CD14-positive monocyte (primary cell): Measurements from ENCODE around the gene YIPF3. TPM values are rescaled to one million over a fixed set of nuclear protein-coding genes. Genes with fewer than 3 reads are reported as not detected.

ENCODE experiments used
- DNase-seq, 3 donors: peaks; one replicate each; pipeline ENCODE4 v3.0.0-alpha.2; 2011 to 2022
- H2AFZ ChIP-seq: 2 replicates; pipeline ENCODE4 v1.6.0; 2012; ENCODE audit warnings: mild to moderate bottlenecking, low read depth, low read length, inconsistent platforms; ENCODE audit not compliant: insufficient read depth, poor library complexity, severe bottlenecking
- H3K27ac ChIP-seq, 2 donors: 1 replicate in 1 of 2; 2 replicates in 1 of 2; pipeline ENCODE4 v1.5.1; 2012 to 2013; ENCODE audit warnings: low read length in 2 of 2, control low read depth in 1 of 2, inconsistent platforms in 1 of 2, low read depth in 1 of 2, mild to moderate bottlenecking in 1 of 2
- H3K27me3 ChIP-seq, 2 donors: one replicate each; pipeline versions ENCODE4 v1.6.0 to v1.6.1; 2011 to 2013; ENCODE audit warnings: low read length in 2 of 2; ENCODE audit not compliant: control insufficient read depth in 2 of 2, insufficient read depth in 2 of 2
- H3K36me3 ChIP-seq, 2 donors: replicated peaks in 1 of 2; 1 replicate in 1 of 2; 2 replicates in 1 of 2; pipeline versions ENCODE4 v1.5.1 to v1.6.1; 2012 to 2013; ENCODE audit warnings: low read length in 2 of 2, control low read depth in 1 of 2, inconsistent platforms in 1 of 2, mild to moderate bottlenecking in 1 of 2; ENCODE audit not compliant: insufficient read depth in 2 of 2, control insufficient read depth in 1 of 2
- H3K4me1 ChIP-seq, 2 donors: 1 replicate in 1 of 2; 2 replicates in 1 of 2; pipeline versions ENCODE4 v1.5.1 to v1.6.1; 2012 to 2013; ENCODE audit warnings: low read length in 2 of 2, control low read depth in 1 of 2, inconsistent platforms in 1 of 2, mild to moderate bottlenecking in 1 of 2, moderate library complexity in 1 of 2; ENCODE audit not compliant: insufficient read depth in 2 of 2, control insufficient read depth in 1 of 2
- H3K4me2 ChIP-seq: replicated peaks from 2 replicates; pipeline ENCODE3; 2012; ENCODE audit warnings: low read length, moderate library complexity, mild to moderate bottlenecking; ENCODE audit not compliant: poor library complexity, severe bottlenecking; ENCODE audit errors: extremely low read depth
- H3K4me3 ChIP-seq, 3 experiments: fragments of 200-600 bp in 1 of 3; sonication (generic) in 1 of 3; replicated peaks in 1 of 3; 1 replicate in 2 of 3; 2 replicates in 1 of 3; pipeline ENCODE4 v1.5.1; 2011 to 2013; ENCODE audit warnings: low read length in 3 of 3, mild to moderate bottlenecking in 3 of 3, control low read depth in 2 of 3, low read depth in 2 of 3, inconsistent platforms in 1 of 3, moderate library complexity in 1 of 3
- H3K79me2 ChIP-seq: 2 replicates; pipeline ENCODE4 v1.6.0; 2012; ENCODE audit warnings: mild to moderate bottlenecking, control low read depth, inconsistent platforms, low read length, moderate library complexity; ENCODE audit not compliant: insufficient read depth
- H3K9ac ChIP-seq: 2 replicates; pipeline ENCODE4 v1.6.0; 2017; ENCODE audit warnings: low read length, mild to moderate bottlenecking; ENCODE audit not compliant: insufficient read depth, poor library complexity, severe bottlenecking
- H3K9me3 ChIP-seq, 2 donors: replicated peaks in 1 of 2; 1 replicate in 1 of 2; 2 replicates in 1 of 2; pipeline versions ENCODE4 v1.5.1 to v1.6.1; 2012 to 2013; ENCODE audit warnings: low read length in 2 of 2, control low read depth in 1 of 2; ENCODE audit not compliant: control insufficient read depth in 1 of 2, insufficient read depth in 1 of 2
- H4K20me1 ChIP-seq: 2 replicates; pipeline ENCODE4 v1.6.0; 2012; ENCODE audit warnings: mild to moderate bottlenecking, low read length, control low read depth, moderate library complexity; ENCODE audit not compliant: insufficient read depth
- H3K27ac Mint-ChIP-seq, 7 donors: one replicate each; pipeline ENCODE4 v1.8.0; 2020; ENCODE audit warnings: mild to moderate bottlenecking in 7 of 7, mixed read lengths in 7 of 7, moderate library complexity in 6 of 7, inconsistent platforms in 2 of 7
- H3K27me3 Mint-ChIP-seq, 3 donors: one replicate each; pipeline ENCODE4 v1.8.0; 2021 to 2022; ENCODE audit warnings: low read depth in 3 of 3, mild to moderate bottlenecking in 3 of 3, mixed read lengths in 3 of 3, moderate library complexity in 3 of 3, inconsistent platforms in 1 of 3
- H3K36me3 Mint-ChIP-seq, 2 donors: one replicate each; pipeline ENCODE4 v1.8.0; 2020; ENCODE audit warnings: mixed read lengths in 2 of 2, inconsistent platforms in 1 of 2, mild to moderate bottlenecking in 1 of 2
- H3K4me1 Mint-ChIP-seq: one replicate; pipeline ENCODE4 v1.8.0; 2020; ENCODE audit warnings: mild to moderate bottlenecking, mixed read lengths
- H3K4me3 Mint-ChIP-seq, 2 donors: one replicate each; pipeline ENCODE4 v1.8.0; 2020; ENCODE audit warnings: mild to moderate bottlenecking in 2 of 2, mixed read lengths in 2 of 2, moderate library complexity in 1 of 2
- H3K9me3 Mint-ChIP-seq, 7 donors: one replicate each; pipeline ENCODE4 v1.8.0; 2020 to 2022; ENCODE audit warnings: mixed read lengths in 7 of 7, mild to moderate bottlenecking in 6 of 7, moderate library complexity in 6 of 7, inconsistent platforms in 2 of 7
- CTCF ChIP-seq: fragments of 200-600 bp; IDR thresholded peaks from one replicate; pipeline ENCODE4 v1.8.0; 2022; ENCODE audit warnings: antibody characterized with exemption, mild to moderate bottlenecking
- WGBS: methylation state at CpG from one replicate; pipeline ENCODE4 v1.1.5; 2013; ENCODE audit warnings: missing lambda C conversion rate; ENCODE audit not compliant: insufficient coverage; 5-methylcytosine and 5-hydroxymethylcytosine counted together
- intact Hi-C, 2 donors: fragments of 100-400 bp; cut with micrococcal nuclease; formaldehyde crosslinking; loops; one replicate each; pipeline versions ENCODE4 v1.15.0 to v1.15.1; 2023
- polyA plus RNA-seq, 3 donors: library from polyadenylated mRNA; depleted of rRNA in 1 of 3; unstranded in 2 of 3; stranded (reverse) in 1 of 3; fragments of 300-500 nt in 2 of 3; fragments of >200 nt in 1 of 3; fragmentation: Illumina TruSeq in 2 of 3; gene quantifications; 1 replicate in 2 of 3; 2 replicates in 1 of 3; pipeline ENCODE4 v1.2.3, GENCODE V29; 2012 to 2021

Gene YIPF3
- polyA plus RNA-seq, 3 donors, result 112 to 126 (median 123) TPM

- Histone ChIP-seq H3K4me1 (peaks cover 19 to 26% of the 10 kb centered on the region in 2 donors), H4K20me1 (peaks cover 20% of the 10 kb centered on the region), H3K9me3 (peaks cover 0 to 3% of the 10 kb centered on the region in 2 donors), H3K36me3 (peaks cover 45 to 57% of the 10 kb centered on the region in 2 donors), H3K27me3 (peaks cover 11 to 27% of the 10 kb centered on the region in 2 donors), H2AFZ (no peak overlapping the region), H3K4me3 (no peak overlapping the region), H3K27ac (no peak overlapping the region), H3K79me2 (no peaks in the 10 kb centered on the region), H3K4me2 (no peak overlapping the region), H3K9ac (no peak overlapping the region)
- Mint-ChIP-seq H3K9me3 (peaks cover 0 to 16% (median 0%) of the 10 kb centered on the region in 7 donors), H3K4me1 (peaks cover 25% of the 10 kb centered on the region), H3K27me3 (peaks cover 22 to 36% (median 25%) of the 10 kb centered on the region in 3 donors), H3K36me3 (peaks cover 50 to 61% of the 10 kb centered on the region in 2 donors), H3K4me3 (no peak overlapping the region), H3K27ac (peak overlapping the region in 1 of 7 donors; percentile 51)
- 4% methylated on average over 9 of the region's 14 CpGs for WGBS
- intact Hi-C loops, result loop anchor here (1.0 to 10.0 kb wide), 5 partner anchors 52 to 245 kb away; partner anchors contain the start of gene DLK2 (in 1 of the 2)
- peak; percentile 74 to 82 (median 79) for DNase-seq
- TF ChIP-seq CTCF, result peak; percentile 91
Measured at GRCh38 chr6:43506667-43507471, 9.9 kb downstream of the YIPF3 start.

- no peak overlapping the region for H3K4me3 ChIP-seq
- peaks cover 13% of the 10 kb centered on the region for H4K20me1 ChIP-seq
- peaks cover 19 to 25% of the 10 kb centered on the region in 2 donors for H3K4me1 ChIP-seq
- Mint-ChIP-seq H3K27ac (no peak overlapping the region), H3K36me3 (peaks cover 50 to 61% of the 10 kb centered on the region in 2 donors), H3K9me3 (peaks cover 0 to 16% (median 0%) of the 10 kb centered on the region in 7 donors), H3K4me3 (no peak overlapping the region), H3K27me3 (peaks cover 22 to 36% (median 25%) of the 10 kb centered on the region in 3 donors), H3K4me1 (peaks cover 21% of the 10 kb centered on the region)
- H3K27ac ChIP-seq, result peak overlapping the region in 1 of 2 donors; percentile 34
- DNase-seq, result no peak
- peaks cover 44 to 57% of the 10 kb centered on the region in 2 donors for H3K36me3 ChIP-seq
- H3K9me3 ChIP-seq, result peaks cover 0 to 3% of the 10 kb centered on the region in 2 donors
- H3K4me2 ChIP-seq, result no peak overlapping the region
- no peak overlapping the region for H3K9ac ChIP-seq
- WGBS, result no CpG with 5 or more reads among the region's 3 CpGs
- no peak for TF ChIP-seq CTCF
- H3K79me2 ChIP-seq, result no peaks in the 10 kb centered on the region
- intact Hi-C loops, result loop anchor here (1.0 to 10.0 kb wide), 5 partner anchors 51 to 244 kb away; partner anchors contain the start of gene DLK2 (in 1 of the 2)
- H3K27me3 ChIP-seq, result peaks cover 11 to 27% of the 10 kb centered on the region in 2 donors
- H2AFZ ChIP-seq, result no peak overlapping the region
Measured at GRCh38 chr6:43506171-43506570, 10.6 kb downstream of the YIPF3 start.
